Panc1 (cell line): ENCODE data around the gene PAPSS2. TPM values are rescaled to one million over a fixed set of nuclear protein-coding genes. Genes with fewer than 3 reads are reported as not detected.
A peak's percentile ranks its signal among the peaks of the same experiment; 100 is the strongest.

ENCODE experiments used
- ATAC-seq: fragments of 200-7000 bp; cut with Tn5 transposase; 2 replicates; pipeline ENCODE4 v1.9.1; 2020; ENCODE audit warnings: mild to moderate bottlenecking, moderate library complexity
- BruUV-seq: library from RNA; stranded (reverse); fragments of 400-500 nt; replicated peaks from 2 replicates; lab custom pipeline; 2021; lab: Mats Ljungman, UMichigan
- CTCF ChIA-PET: fragments of 300-600 bp; sonication (Branson Sonifier 250); formaldehyde crosslinking; loops from one replicate; lab custom pipeline; 2022; ENCODE audit warnings: antibody characterized with exemption; lab: Charles Lee
- POLR2A ChIA-PET: fragments of 300-600 bp; sonication (Branson Sonifier 250); formaldehyde crosslinking; loops from one replicate; lab custom pipeline; 2022; ENCODE audit warnings: antibody characterized with exemption; lab: Charles Lee
- DNase-seq: peaks from one replicate; pipeline ENCODE4 v3.0.0-alpha.2; 2010; ENCODE audit warnings: low read depth, low spot score
- H3K27ac ChIP-seq: 2 replicates; pipeline ENCODE4 v1.5.1; 2011; ENCODE audit warnings: mild to moderate bottlenecking, low read length, inconsistent platforms
- H3K27me3 ChIP-seq: fragments of 200-500 bp; sonication (Bioruptor generic); 2 replicates; pipeline ENCODE4 v1.6.0; 2014; ENCODE audit warnings: low read length, inconsistent platforms; ENCODE audit not compliant: control insufficient read depth, insufficient read depth
- H3K36me3 ChIP-seq: fragments of 200-500 bp; sonication (Bioruptor generic); 2 replicates; pipeline ENCODE4 v1.5.1; 2014; ENCODE audit warnings: inconsistent platforms, mild to moderate bottlenecking, low read length, moderate library complexity; ENCODE audit not compliant: control insufficient read depth, insufficient read depth
- H3K4me1 ChIP-seq: 2 replicates; pipeline ENCODE4 v1.5.1; 2011; ENCODE audit warnings: inconsistent platforms, mild to moderate bottlenecking, low read length, moderate library complexity; ENCODE audit not compliant: control insufficient read depth, insufficient read depth
- H3K4me3 ChIP-seq, 2 experiments: 2 replicates each; pipeline ENCODE4 v1.5.1; 2011 to 2012; ENCODE audit warnings: low read depth in 2 of 2, low read length in 2 of 2, mild to moderate bottlenecking in 2 of 2, inconsistent platforms in 1 of 2, moderate library complexity in 1 of 2
- H3K9me3 ChIP-seq: fragments of 200-500 bp; sonication (Bioruptor generic); 2 replicates; pipeline ENCODE4 v1.5.1; 2014; ENCODE audit warnings: low read depth, mild to moderate bottlenecking, inconsistent platforms, low read length, moderate library complexity; ENCODE audit not compliant: control insufficient read depth, insufficient read depth
- POLR2AphosphoS5 ChIP-seq: IDR thresholded peaks from 2 replicates; pipeline ENCODE4 v1.6.1; 2012; ENCODE audit warnings: mild to moderate bottlenecking, low read depth, low read length, moderate library complexity
- SIN3A ChIP-seq: IDR thresholded peaks from 2 replicates; pipeline ENCODE4 v1.6.1; 2012; ENCODE audit warnings: low read depth, mild to moderate bottlenecking, low read length, moderate library complexity, borderline replicate concordance; ENCODE audit not compliant: insufficient read depth
- TCF7L2 ChIP-seq: IDR thresholded peaks from 2 replicates; pipeline ENCODE4 v1.6.1; 2011; ENCODE audit warnings: mild to moderate bottlenecking, low read depth, low read length, inconsistent platforms
- in situ Hi-C: cut with HindIII; loops from 2 replicates; pipeline ENCODE4 v1.10.0; 2016; ENCODE audit warnings: low sequenced_read_pairs, low pct_unique_long_range_greater_than_20kb
- intact Hi-C: fragments of 100-400 bp; cut with micrococcal nuclease; formaldehyde crosslinking; loops from one replicate; pipeline ENCODE4 v1.10.0; 2022; ENCODE audit not compliant: unreplicated experiment
- total RNA-seq: library from RNA; stranded (reverse); gene quantifications from one replicate; pipeline ENCODE4 v1.2.1, GENCODE V29; 2021; ENCODE audit not compliant: unreplicated experiment
- TF ChIP-seq, protein P1 (sequence below), 2 experiments: IDR thresholded peaks; 2 replicates each; pipeline ENCODE4 v1.6.1; 2011 to 2012; ENCODE audit warnings: low read depth in 2 of 2, control low read depth in 1 of 2, low read length in 1 of 2, mild to moderate bottlenecking in 1 of 2, moderate library complexity in 1 of 2; ENCODE audit not compliant: insufficient read depth in 1 of 2
- TF ChIP-seq, protein P2 (sequence below): fragments of 450-650 bp; IDR thresholded peaks from 2 replicates; pipeline ENCODE4 v1.5.1; 2017; ENCODE audit warnings: mild to moderate bottlenecking

Gene PAPSS2
- total RNA-seq, 1 experiment from 2014 or later: 17.1 TPM

DNA sequence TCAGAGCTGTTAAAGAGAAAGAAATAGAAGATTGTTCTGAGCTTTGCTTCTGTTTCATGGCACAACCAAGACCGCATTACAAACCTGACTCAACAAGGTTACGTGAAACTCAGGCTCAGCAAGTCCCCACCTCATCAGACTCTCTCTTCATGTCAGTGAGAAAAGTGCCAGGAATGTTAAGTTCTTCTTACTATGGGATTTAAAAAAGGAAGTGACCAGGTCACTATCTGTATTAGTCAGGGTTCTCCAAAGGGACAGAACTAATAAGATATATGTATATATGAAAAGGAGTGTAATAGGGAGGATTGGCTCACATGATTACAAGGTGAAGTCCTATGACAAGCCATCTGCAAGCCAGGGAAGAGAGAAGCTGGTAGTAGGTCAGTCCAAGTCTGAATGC is 25.4 kb upstream of the PAPSS2 start:
- no peak overlapping the region for H3K27ac ChIP-seq
- H3K36me3 ChIP-seq: no peaks in the 10 kb centered on the region
- BruUV-seq: no TSS peak
- intact Hi-C loops (no loop called here), in situ Hi-C loops (no loop called here)
- H3K4me3 ChIP-seq: no peak overlapping the region
- no peaks in the 10 kb centered on the region; the same call in 1 of the 2 replicates for H3K27me3 ChIP-seq
- TF ChIP-seq, protein P1, sequence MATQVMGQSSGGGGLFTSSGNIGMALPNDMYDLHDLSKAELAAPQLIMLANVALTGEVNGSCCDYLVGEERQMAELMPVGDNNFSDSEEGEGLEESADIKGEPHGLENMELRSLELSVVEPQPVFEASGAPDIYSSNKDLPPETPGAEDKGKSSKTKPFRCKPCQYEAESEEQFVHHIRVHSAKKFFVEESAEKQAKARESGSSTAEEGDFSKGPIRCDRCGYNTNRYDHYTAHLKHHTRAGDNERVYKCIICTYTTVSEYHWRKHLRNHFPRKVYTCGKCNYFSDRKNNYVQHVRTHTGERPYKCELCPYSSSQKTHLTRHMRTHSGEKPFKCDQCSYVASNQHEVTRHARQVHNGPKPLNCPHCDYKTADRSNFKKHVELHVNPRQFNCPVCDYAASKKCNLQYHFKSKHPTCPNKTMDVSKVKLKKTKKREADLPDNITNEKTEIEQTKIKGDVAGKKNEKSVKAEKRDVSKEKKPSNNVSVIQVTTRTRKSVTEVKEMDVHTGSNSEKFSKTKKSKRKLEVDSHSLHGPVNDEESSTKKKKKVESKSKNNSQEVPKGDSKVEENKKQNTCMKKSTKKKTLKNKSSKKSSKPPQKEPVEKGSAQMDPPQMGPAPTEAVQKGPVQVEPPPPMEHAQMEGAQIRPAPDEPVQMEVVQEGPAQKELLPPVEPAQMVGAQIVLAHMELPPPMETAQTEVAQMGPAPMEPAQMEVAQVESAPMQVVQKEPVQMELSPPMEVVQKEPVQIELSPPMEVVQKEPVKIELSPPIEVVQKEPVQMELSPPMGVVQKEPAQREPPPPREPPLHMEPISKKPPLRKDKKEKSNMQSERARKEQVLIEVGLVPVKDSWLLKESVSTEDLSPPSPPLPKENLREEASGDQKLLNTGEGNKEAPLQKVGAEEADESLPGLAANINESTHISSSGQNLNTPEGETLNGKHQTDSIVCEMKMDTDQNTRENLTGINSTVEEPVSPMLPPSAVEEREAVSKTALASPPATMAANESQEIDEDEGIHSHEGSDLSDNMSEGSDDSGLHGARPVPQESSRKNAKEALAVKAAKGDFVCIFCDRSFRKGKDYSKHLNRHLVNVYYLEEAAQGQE (IDR thresholded peaks at IDR 0.05; ENCODE audit: insufficient read depth in 1 of 2, low read depth in 2 of 2, low read length in 1 of 2): no peak
- TF ChIP-seq, protein P2, sequence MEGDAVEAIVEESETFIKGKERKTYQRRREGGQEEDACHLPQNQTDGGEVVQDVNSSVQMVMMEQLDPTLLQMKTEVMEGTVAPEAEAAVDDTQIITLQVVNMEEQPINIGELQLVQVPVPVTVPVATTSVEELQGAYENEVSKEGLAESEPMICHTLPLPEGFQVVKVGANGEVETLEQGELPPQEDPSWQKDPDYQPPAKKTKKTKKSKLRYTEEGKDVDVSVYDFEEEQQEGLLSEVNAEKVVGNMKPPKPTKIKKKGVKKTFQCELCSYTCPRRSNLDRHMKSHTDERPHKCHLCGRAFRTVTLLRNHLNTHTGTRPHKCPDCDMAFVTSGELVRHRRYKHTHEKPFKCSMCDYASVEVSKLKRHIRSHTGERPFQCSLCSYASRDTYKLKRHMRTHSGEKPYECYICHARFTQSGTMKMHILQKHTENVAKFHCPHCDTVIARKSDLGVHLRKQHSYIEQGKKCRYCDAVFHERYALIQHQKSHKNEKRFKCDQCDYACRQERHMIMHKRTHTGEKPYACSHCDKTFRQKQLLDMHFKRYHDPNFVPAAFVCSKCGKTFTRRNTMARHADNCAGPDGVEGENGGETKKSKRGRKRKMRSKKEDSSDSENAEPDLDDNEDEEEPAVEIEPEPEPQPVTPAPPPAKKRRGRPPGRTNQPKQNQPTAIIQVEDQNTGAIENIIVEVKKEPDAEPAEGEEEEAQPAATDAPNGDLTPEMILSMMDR: no peak
- TF ChIP-seq TCF7L2 (no peak), SIN3A (no peak), POLR2AphosphoS5 (no peak)
- no peak for DNase-seq
- CTCF ChIA-PET: no interaction called here
- no peaks in the 10 kb centered on the region for H3K9me3 ChIP-seq
- ATAC-seq: no peak
- peaks cover 5% of the 10 kb centered on the region; the same call in 1 of the 2 replicates for H3K4me1 ChIP-seq
- POLR2A ChIA-PET: no interaction called here

DNA sequence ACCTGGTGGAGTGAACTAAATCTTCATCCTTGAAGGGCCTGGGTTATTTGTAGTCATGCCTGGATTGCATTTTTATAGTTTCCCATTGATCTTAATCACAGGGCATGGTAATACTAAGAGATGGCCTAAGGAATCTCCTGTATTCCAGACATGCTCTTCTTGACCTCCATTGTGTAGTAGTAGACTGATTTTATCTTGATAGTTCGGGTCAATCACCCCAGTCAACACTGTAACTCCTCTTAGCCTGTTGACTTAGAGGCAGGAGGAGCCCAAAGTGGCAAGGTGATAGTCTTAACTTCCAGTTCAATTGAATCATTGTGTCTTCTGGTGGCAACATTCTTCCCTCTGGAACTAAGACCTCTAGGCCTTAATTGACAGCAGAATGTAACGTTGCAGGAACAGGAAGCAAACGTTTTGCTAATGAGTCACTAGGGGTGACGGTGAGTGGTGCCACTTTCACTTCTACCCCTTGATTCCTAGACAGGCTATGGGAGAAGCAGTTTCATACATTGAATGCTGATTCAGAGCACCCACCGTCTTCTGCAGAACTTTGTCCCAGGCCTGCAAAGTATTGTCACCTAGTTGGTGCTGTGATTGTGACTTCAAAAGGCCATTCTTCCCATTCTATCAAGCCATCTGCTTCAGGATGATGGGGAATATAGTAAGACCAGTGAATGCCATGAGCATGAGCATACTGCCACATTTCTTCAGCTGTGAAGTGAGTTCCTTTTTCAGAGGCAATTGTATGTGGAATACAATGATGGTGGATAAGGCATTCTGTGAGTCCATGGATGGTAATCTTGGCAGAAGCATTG is 24.0 kb upstream of the PAPSS2 start:
- no peaks in the 10 kb centered on the region for H3K36me3 ChIP-seq
- no peak overlapping the region for H3K4me3 ChIP-seq
- CTCF ChIA-PET: no interaction called here
- intact Hi-C loops (no loop called here), in situ Hi-C loops (no loop called here)
- DNase-seq (no peak), ATAC-seq (peak; percentile 89)
- TF ChIP-seq POLR2AphosphoS5: no peak
- TF ChIP-seq TCF7L2: no peak
- TF ChIP-seq, protein P1 (IDR thresholded peaks at IDR 0.05; ENCODE audit: insufficient read depth in 1 of 2, low read depth in 2 of 2, low read length in 1 of 2): no peak
- TF ChIP-seq SIN3A: no peak
- TF ChIP-seq, protein P2: no peak; the same call in 1 of the 2 replicates
- no peaks in the 10 kb centered on the region for H3K9me3 ChIP-seq
- H3K27me3 ChIP-seq: no peaks in the 10 kb centered on the region
- no peak overlapping the region for H3K27ac ChIP-seq
- POLR2A ChIA-PET: no interaction called here
- no TSS peak for BruUV-seq
- H3K4me1 ChIP-seq: peaks cover 5% of the 10 kb centered on the region; the same call in 1 of the 2 replicates
